Stimulated activated CD8-positive, alpha-beta memory T cell treated with anti-CD3 and anti-CD28 coated beads, Interleukin-2, amount 100 ng/mL, for 48 hours (primary cell): ENCODE measurements around the gene KIF26A.

ENCODE experiments used
- DNase-seq, 2 donors: peaks; one replicate each; pipeline ENCODE4 v3.0.0-alpha.2; 2020; ENCODE audit warnings: low read depth in 2 of 2

The KIF26A gene

DNA sequence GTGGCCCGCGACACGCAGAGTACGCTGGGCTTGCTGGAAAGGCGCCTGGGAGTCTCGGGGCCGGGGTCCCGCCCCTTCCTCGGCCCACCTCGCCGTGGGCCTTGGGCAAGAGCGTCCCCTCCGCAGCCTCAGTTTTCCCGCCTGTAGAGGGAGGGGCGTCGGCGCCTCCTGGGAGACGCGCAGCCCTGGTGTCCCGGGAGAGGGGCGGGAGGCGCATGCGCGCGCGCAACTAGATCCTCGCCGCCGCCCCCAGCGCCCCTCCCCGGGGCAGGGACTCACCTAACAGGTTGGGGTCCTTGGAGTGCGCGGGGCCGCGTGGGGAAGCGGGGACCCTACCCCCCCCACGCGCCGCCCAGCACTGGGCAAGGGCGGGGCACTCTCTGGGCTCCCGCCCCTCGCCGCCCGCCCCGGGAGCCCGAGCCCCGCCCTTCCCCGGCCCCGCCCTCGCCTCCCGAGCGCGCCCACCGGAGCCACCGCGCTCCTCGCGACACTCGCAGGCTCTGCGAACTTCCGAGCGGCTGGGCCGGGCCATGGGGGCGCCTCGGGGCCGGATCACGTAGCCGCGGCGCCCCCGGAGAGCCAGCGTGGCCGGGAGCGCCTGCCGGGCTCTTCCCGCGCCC lies at the start of gene KIF26A:
TSS of gene KIF26A (plus strand) at position 490 of the 620 bp plus-strand sequence. CDS start 136 bp downstream, outside the sequence.
- peak; percentile 39 to 42 for DNase-seq

DNA sequence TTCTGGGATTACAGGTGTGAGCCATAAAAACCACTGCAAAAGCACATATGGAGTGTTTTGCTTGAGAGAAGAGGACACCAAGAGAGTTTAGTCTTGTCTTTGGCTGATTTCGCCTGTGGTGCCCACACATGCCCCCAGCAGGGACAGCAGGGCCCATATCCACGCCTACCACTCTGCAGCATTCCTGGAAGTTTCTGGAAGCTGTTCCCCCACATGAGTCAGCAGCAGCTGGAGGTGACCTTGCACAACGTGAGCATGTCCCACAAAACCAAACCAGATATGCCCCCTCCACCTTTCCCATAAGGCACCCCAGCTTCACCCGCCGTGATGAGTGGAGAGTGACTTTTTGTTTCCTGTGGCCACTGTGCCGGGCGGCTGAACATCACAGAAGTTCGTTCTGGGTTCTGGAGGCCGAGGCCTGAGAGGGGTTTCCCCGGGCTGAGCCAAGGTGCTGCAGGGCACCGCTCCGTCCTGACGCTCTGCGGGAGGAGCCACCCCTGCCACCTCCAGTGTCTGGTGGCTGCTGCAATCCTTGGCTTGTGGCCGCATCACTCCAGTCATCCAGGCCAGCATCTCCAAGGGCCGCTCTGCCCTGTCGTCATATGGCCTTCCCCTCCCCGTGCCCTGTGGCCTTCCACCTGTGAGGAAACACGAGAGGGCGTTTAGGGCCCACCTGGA lies 48.2 kb upstream of the KIF26A start:
- no peak for DNase-seq

DNA sequence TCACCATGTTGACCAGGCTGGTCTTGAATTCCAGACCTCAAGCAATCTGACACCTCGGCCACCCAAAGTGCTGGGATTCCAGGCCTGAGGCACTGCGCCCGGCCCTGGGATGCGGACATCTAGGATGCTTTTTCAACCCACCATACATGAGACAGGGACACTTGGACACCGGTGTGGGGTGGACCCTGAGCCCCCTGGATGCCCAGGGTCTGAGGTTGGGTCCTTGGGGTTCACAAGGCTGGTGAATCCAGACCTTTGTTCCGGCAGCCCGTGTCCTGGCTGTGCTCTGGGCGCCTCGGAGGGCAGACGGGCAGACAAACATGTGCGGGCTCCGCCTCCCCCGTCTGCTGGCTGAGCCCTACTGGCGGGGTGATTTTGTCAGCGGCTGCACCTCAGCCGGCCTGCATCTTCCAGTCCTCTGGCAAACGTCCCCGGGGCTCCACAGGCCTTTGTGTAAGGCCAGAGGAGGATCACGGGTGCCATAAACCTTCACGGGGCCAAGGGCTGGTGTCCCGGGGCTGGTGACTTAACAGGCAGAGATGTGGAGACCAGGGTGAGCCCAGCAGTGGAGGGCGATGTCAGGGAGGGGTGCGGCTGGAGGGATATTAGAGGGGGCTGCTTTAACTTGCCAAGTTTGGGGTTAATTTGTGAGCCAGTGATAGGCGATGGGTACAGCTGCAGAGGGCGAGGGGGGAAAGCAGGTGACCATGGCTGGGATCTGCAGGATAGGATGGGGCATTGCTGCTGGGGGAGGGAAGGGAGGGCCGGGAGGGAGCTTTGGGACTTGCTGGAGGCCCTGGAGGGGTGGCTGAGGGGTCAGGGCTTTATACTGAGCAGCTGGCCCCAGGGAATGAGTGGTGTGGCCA lies 47.1 kb upstream of the KIF26A start:
- DNase-seq, result no peak

DNA sequence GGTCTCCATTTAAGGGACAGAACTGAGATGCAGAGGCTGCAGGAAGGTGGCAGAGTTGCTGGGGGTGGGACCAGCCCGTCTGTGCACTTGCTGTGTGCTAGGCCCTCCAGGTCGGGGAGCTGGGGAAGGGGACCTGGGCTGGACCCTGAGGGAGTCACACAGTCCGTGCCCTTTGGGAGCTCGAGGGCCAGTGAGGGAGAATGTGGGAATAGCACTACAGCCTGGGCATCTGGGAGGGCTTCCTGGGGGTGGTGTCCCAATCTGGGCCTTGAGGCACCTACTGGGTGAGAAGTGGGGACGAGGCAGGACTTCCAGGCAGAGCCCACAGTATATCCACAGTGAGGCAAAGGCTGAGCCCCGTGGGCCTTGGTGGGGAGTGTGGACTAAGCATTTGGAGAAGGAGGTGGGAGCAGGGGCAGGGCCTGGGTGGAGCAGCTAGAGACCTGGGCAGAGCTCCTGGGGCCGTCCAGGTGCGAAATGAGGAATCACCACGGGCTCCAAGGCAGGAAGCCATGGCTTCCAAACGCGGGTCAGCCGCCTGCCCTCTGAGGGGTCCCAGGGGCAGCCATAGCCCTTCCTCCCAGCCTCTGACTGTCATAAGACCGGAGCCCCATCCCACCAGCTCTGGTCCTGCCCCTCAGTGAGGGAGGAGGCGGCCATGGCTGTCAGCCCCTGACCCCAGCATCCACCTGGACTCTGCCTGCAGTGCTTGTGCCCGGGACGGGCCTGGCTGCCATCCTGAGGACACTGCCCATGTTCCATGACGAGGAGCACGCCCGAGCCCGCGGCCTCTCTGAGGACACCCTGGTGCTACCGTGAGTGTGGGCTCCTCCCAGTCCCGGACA lies 46.2 kb upstream of the KIF26A start:
- no peak for DNase-seq

DNA sequence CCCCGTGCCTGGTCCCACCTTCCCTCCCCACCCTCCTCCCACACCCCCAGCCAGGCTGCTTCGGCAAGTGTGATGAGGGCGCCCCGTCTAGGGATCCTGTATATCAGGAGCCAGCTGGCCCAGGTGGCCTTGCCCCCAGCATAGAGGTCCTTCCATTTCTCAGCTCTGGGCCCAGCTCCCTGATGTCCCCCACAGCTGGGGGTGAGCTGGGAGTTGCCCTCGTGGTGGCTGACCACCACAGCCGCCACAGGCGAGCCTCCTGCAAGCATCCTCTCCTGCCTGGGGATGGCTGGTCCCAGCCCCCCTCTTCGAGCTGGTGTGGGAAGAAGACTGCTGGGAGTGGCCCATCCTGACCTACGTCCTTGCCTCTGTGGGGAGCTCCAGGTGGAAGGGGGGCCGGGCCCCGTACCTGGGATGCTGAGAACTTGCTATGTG lies 45.4 kb upstream of the KIF26A start:
- no peak for DNase-seq

DNA sequence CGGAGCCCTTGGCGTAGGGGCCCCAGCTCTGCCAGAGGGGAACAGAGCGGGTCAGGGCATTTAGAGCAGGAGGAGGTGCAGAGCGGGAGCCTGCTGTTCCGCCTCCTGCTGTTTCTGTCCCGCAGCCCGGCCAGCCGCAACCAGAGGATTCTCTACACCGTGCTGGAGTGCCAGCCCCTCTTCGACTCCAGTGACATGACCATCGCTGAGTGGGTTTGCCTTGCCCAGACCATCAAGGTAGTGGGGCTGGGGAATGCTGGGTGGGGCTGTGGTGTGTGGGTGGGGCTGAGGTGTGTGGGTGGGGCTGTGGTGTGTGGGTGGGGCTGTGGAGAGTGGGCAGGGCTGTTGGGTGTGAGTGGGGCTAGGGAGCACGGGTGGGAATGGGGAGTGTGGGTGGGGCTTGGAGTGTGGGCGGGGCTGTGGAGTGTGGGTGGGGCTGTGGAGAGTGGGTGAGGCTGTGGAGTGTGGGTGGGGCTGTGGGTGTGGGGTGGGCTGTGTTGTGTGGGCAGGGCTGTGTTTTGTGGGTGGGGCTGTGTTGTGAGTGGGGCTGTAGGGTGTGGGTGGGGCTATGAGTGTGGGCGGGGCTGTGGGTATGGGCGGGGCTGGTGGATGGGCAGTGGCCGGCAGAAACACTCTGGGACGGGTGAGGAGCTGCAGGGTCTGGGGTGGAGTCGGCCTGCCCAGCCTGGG lies 44.9 kb upstream of the KIF26A start:
- DNase-seq, result no peak

DNA sequence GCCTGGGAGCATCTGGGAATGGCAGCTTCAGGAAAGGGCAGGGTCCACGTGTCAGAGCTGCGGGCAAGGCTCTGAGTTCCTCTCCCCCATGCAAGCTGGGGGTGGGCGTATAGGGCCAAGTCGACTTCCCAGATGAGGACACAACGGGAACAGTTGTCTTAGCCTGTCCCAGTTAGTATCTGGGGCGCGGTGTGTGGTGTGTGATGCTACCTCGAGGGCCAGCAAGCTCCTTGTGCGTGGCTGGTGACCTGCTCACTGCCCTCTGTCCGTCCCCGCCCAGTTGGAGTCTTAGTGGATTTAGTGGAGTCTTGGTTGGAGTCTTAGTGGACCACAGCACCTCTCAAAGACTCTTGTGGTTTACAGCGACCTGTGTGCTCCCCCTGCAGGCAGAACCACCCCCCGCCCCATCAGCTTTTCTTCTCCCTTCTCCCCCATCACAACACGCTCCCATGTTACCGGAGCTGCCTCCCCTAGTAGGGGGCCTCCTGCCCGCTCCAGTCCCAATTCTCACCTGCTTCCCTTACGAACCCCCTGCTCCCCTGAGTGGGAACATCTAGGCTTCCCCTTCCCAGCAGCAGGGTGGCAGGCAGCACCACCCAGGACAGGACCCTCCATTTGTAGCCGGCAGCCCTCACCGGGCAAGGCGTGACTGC lies 44.2 kb upstream of the KIF26A start:
- no peak for DNase-seq

DNA sequence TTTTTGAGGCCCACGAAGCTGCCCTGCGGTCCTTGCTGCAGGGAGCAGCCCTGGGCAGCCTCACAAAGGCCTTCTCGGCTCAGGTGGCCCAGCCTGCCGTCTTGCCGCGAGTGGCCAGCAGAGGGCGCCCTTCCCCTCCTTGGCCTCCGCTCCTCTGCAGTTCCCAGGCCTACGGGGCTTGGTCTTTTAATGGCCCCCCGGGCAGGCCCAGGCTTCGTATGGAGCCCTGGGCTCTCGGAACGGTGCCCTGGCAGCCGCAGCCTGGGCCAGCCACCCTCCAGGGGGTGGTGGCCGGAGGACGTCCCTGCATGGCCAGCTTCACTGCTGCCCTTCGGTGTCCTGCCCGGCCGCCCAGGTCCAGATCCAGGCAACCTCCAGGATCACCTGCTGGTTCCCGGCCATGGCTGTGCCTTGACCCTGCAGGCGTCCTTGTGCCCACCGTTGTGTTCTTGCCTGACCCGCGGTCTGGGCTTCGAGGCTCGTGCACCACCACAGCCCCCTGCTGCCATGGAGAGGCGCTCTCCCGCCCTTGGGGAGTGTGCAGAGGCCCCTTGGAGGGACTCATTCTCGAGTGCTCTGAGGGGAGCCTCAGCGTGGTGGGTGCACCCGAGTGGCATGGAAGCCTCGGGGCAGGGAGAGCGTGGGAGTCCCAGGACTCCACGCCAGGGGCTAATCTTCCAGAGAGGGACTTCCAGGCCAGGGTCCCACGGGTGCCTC lies 43.5 kb upstream of the KIF26A start:
- peak; percentile 67 to 80 for DNase-seq

DNA sequence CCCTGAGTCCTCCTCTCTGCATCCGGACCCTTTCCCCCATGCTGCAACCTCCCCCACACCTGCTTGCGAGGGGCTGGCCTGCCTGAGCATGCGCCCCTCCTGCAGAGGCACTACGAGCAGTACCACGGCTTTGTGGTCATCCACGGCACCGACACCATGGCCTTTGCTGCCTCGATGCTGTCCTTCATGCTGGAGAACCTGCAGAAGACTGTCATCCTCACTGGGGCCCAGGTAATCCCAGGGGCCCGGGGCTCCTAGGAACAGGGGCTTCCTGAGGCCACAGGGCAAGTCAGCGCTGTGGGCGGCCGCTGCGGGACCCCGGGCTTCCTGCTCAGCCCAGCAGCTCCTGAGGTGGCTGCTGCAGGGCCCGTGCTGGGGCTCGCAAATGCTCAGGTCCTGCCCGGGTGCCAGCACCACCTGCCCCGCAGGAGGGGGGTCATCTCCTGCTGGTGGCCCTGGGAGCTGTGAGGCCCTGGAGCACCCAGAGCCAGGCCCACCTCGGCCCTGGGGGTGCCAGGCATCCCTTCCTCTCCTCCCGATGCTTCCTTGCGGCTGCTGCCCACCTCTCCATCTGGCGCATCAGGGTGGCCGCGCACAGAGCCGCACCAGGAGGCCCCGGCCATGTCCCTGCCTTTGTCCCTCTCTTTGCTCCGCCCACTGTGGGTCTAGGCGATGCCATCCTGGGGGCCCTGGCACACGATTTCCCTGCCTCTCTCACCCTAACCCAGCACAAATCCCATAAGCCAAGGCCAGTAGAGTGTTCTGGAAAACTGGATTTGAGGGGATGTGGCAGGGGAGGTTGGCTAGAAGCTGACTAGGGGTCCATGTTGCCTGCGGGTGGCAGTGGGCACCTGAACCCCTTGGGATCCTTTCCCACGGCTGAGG lies 42.7 kb upstream of the KIF26A start:
- no peak for DNase-seq

DNA sequence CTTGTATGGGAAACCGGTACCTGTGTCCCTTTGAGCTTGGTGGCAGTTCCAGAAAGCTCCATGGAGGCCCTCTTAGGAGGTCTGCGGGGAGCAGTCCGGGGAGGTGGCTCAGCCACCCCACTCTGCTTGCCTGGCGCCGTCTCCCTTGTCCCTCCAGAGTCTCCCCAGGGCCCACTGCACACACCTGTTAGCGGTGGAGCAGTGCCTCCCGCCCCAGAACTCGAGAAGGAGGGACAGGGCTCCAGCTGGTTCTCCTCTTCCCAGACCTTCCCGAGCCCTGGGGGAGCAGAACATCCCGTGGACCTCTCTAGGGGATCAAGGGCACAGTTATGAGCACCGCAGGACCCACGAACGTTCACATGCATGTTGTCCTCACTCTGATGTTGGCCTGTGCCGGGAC lies 42.1 kb upstream of the KIF26A start:
- DNase-seq, result no peak

DNA sequence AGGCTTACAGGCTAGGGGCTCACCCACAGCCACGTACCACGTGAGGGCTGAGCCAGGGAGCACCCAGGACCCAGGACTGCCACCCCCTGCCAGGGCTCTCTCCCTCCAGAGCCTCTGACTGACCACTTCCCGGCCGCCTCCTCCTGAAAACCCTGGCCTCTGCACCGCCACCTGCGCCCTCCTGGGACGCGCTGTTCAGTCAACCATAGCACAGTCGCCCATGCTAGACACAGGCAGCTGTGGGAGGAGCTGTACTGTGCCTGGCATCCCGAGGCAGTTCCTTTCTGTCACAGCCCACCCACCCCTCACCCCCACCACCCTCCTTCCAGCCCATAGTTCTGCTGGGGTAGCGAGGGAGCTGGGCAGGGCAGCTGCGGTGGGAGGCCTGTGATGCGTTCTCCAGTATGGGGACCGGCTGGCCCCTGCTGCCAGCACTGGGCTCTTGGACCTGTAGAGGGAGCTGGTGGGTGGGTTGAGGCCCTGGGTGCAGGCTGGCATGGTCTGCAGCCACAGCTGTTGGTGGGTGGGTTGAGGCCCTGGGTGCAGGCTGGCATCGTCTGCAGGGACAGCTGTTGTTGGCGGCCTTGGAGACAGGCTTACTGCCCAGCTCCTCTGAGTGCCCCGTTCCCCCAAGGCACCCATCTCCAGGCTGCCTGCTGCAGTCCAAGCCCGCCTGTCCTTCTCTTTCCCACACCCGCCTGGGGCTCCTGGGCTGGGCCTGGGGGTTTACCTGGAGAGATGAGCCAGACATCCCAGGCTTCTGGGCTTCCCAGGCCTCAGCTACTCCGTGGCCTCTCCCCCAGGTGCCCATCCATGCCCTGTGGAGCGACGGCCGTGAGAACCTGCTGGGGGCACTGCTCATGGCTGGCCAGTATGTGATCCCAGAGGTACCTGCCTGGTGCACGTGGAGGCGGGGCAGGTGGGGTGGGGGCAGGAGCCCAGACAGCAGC lies 41.4 kb upstream of the KIF26A start:
- DNase-seq, result no peak

DNA sequence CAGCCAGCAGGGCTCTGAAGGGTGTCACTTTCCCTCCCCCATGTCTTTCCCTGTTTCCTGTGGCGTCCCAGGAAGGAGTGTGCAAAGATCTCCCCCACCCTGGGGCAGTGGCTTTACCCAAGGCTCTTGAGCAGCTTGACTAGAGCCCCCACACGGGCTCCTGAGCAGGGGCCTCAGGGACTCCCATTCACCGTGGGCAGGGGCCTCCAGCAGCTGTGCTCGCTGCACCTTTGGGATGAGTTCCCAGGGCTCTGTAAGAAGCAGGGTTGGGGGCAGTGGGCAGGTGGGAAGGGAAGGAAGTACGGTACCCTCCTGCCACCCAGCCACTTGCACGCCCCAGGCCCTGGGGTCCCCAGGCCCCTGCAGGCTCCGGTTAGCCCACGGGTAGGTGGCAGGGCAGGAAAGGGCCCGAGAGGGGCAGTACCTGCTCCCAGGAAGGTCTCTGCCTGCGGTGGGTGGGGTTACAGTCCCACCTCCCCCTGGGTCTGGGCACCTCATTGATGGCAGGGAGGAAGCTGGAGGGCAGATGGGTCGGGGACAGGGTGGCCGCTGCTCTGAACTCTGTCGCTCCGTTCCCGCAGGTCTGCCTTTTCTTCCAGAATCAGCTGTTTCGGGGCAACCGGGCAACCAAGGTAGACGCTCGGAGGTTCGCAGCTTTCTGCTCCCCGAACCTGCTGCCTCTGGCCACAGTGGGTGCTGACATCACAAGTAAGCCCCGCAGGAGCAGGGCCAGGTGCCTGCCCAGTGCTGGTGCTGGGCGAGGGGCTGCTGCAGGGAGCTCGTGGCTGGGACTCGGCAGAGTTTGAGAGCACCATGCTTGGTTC lies 39.9 kb upstream of the KIF26A start:
- no peak for DNase-seq

DNA sequence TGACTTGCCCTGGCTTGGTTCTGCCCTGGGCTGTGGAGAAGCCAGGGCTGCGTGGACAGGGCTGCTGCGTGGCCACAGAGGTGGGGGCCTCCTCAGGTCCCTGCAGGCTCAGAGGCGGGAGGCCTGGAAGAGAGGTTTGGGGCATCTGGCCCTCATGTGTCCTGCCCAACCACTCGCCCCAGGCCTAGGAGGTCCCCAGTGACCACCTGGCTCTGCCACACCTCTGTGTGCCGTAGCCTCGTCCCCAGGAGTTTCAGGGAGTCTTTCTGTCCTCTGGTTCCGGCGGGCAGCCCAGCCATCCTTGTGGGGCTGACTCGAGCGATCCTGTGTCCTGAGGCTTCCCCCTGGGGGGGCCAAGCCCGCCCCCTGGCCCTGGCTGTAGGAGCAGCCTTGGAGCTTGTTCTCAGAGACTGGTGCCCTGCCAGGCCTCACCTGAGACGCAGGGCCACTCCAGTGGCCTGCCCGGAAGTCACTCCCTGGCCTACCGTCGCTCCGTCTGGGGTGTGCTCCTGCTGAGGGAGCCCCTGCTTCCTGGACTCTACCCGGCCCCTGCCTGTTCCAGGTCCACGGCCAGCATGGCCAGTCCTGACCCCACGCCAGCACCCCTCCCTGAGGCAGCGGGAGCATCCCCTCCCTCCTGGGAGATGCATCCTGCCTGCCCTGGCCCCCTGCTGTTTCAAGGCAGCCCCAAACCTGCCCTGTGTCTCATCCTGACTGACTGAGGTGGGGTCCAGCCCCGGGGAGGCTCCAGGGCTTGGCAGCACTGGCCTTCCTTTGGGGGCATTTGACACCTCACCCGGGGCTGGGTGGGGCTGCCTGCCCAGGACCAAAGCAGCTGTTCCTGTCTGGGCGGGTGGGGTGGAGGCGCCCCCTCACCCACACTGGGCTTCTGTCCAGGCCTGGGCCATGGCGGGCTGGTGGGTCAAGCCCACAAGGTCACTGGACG lies 39.0 kb upstream of the KIF26A start:
- DNase-seq, result no peak

DNA sequence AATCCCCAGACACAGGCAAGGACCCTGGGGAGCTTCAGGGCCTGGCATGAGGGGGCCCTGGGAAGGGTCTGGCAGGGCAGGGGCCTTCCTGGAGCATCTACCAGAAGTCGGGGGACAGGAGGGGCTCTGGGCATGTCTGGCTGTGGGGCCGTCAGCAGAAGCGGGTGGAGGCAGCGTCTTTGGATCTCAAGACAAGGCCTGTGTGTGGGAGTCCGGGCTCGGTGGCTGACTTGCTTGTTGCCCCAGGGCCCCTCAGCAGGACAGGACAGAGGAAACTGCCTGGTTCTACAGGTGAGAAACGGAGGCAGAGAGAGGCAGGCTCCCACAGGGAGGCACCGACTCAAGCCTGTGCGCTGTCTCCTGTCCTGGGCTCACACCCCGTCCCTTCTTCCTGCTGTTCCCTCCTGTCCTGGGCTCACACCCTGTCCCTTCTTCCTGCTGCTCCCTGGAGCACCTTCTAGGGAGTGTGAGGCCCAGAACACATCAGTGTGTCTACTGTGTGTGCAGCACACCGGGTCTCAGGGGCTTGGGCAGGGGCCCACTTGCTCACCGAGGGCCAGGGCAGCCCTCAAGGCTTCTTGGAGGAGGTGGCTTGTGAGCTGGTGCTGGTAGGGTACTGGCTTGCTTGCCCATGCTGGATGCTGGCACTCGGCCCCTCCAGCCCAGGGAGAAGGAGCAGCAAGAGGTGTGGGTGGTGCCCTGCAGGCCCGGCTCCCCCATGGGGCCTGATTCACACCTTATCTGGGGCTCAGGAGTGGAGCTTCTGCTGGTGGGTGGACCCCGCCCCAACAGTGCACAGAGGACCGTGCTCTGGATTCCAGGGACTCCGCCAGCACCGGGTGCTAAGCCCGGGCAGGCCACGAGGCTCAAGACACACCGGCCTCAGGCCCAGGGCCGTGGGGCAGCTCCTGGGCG lies 38.0 kb upstream of the KIF26A start:
- DNase-seq, result no peak
